Thoracic aorta (tissue), 2 donors: ENCODE results near the gene CDH20. TPM values are rescaled to one million over a fixed set of nuclear protein-coding genes. Genes with fewer than 3 reads are reported as not detected.

Experiments
- ATAC-seq: fragments of 150-250 bp; one replicate; pipeline ENCODE4 v1.8.0; 2017; ENCODE audit warnings: low read depth; ENCODE audit not compliant: insufficient number of reproducible peaks, low FRiP score
- DNase-seq: peaks from one replicate; pipeline ENCODE4 v3.0.0-alpha.2; 2020; ENCODE audit warnings: low spot score
- H3K27ac ChIP-seq, 2 donors: fragments of 200-600 bp; sonication (generic); 1 replicate in 1 of 2; 2 replicates in 1 of 2; pipeline ENCODE4 v1.5.1; 2016; ENCODE audit warnings: mild to moderate bottlenecking in 2 of 2, moderate library complexity in 2 of 2
- H3K27me3 ChIP-seq: fragments of 200-600 bp; sonication (generic); replicated peaks from 2 replicates; pipeline ENCODE4 v1.6.0; 2016; ENCODE audit warnings: mild to moderate bottlenecking; ENCODE audit not compliant: insufficient read depth
- H3K36me3 ChIP-seq: fragments of 200-600 bp; sonication (generic); one replicate; pipeline ENCODE4 v1.5.1; 2016
- H3K4me1 ChIP-seq, 2 donors: fragments of 200-600 bp; sonication (generic); 1 replicate in 1 of 2; 2 replicates in 1 of 2; pipeline versions ENCODE4 v1.5.1 to v1.6.0; 2016; ENCODE audit warnings: low read depth in 2 of 2, mild to moderate bottlenecking in 1 of 2; ENCODE audit not compliant: control insufficient read depth in 1 of 2
- H3K4me3 ChIP-seq: fragments of 200-600 bp; sonication (generic); 2 replicates; pipeline ENCODE4 v1.5.1; 2016; ENCODE audit warnings: mild to moderate bottlenecking
- H3K9me3 ChIP-seq: fragments of 200-600 bp; sonication (generic); 2 replicates; pipeline ENCODE4 v1.5.1; 2016
- CTCF ChIP-seq: fragments of 200-600 bp; sonication (generic); IDR thresholded peaks from one replicate; pipeline ENCODE4 v1.5.1; 2019; ENCODE audit warnings: antibody characterized with exemption
- total RNA-seq, 2 donors: library from RNA; depleted of rRNA; stranded (reverse); fragments of >200 nt; gene quantifications; one replicate each; pipeline versions ENCODE4 v1.1.0 to v1.2.3, GENCODE V29; 2016

CDH20 gene
- total RNA-seq, 2 donors from 2014 or later: 0.54 TPM; not detected in 1

GRCh38 chr18:61596296-61596695 lies 263.1 kb downstream of the CDH20 start:
- ATAC-seq (no peak), DNase-seq (no peak)
- H3K4me1 ChIP-seq: peaks cover 8 to 14% of the 10 kb centered on the region in 2 donors
- H3K9me3 ChIP-seq: no peaks in the 10 kb centered on the region
- H3K27ac ChIP-seq: no peak overlapping the region
- H3K27me3 ChIP-seq: no peaks in the 10 kb centered on the region
- peak overlapping the region; percentile 59 for H3K4me3 ChIP-seq
- TF ChIP-seq CTCF: no peak
- no peaks in the 10 kb centered on the region for H3K36me3 ChIP-seq

DNA sequence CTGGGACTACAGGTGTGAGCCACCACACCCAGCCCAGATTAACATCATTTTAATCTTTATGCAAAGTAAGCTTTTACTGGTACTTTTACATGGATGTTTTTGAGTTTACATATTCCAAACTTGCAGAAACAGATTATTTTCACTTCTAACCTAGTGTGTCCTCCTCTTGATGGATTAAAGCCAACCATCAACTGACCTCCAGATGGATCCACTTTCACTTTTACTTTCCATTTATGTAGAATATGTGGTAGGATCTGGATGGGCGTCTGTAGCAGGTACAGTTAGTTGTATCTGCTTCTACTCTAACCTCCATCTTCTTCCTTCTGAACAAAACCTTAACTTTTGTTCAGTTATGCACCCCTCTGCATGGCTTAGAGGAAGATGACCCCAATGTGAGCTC lies 264.1 kb downstream of the CDH20 start:
- Histone ChIP-seq H3K27ac (no peak overlapping the region), H3K4me1 (peaks cover 8 to 14% of the 10 kb centered on the region in 2 donors), H3K9me3 (no peaks in the 10 kb centered on the region), H3K36me3 (no peaks in the 10 kb centered on the region), H3K4me3 (no peak overlapping the region), H3K27me3 (no peaks in the 10 kb centered on the region)
- no peak for DNase-seq
- no peak for ATAC-seq
- no peak for TF ChIP-seq CTCF

GRCh38 chr18:61600422-61600821 lies 267.2 kb downstream of the CDH20 start:
- Histone ChIP-seq H3K4me1 (peaks cover 5 to 17% of the 10 kb centered on the region in 2 donors), H3K27ac (no peak overlapping the region), H3K9me3 (no peaks in the 10 kb centered on the region), H3K36me3 (no peaks in the 10 kb centered on the region), H3K4me3 (no peak overlapping the region), H3K27me3 (no peaks in the 10 kb centered on the region)
- TF ChIP-seq CTCF: no peak
- ATAC-seq: no peak
- no peak for DNase-seq

- no peaks in the 10 kb centered on the region for H3K36me3 ChIP-seq
- no peak for DNase-seq
- H3K4me3 ChIP-seq: no peak overlapping the region
- ATAC-seq: no peak
- H3K27ac ChIP-seq: no peak overlapping the region
- no peaks in the 10 kb centered on the region for H3K9me3 ChIP-seq
- peaks cover 9 to 26% of the 10 kb centered on the region in 2 donors for H3K4me1 ChIP-seq
- no peaks in the 10 kb centered on the region for H3K27me3 ChIP-seq
- no peak for TF ChIP-seq CTCF
These were observed 269.6 kb downstream of the CDH20 start for GRCh38 chr18:61602836-61603235.
